GM10266 (cell line): ENCODE results near the gene ASXL1.

Experiments used
- DNase-seq: peaks from one replicate; pipeline ENCODE4 v3.0.0; 2012; ENCODE audit errors: extremely low spot score
- CTCF ChIP-seq: IDR thresholded peaks from 2 replicates; pipeline ENCODE4 v1.5.1; 2012; ENCODE audit warnings: mild to moderate bottlenecking, low read depth; ENCODE audit not compliant: control insufficient read depth, insufficient read depth; ENCODE audit errors: missing control alignments

ASXL1 gene

GRCh38 chr20:32436968-32437367 is 78.8 kb downstream of the ASXL1 start:
- TF ChIP-seq CTCF = no peak
- DNase-seq = no peak

- DNase-seq = no peak
- peak; percentile 17 for TF ChIP-seq CTCF
Measured at GRCh38 chr20:32437391-32438074, 79.4 kb downstream of the ASXL1 start.

GRCh38 chr20:32438331-32438858 is 80.3 kb downstream of the ASXL1 start:
- TF ChIP-seq CTCF = no peak

GRCh38 chr20:32439132-32439829 is 81.2 kb downstream of the ASXL1 start:
- no peak for TF ChIP-seq CTCF
- DNase-seq = no peak

More at GRCh38 chr20:32438331-32438858, 80.3 kb downstream of the ASXL1 start:
- DNase-seq = no peak

- no peak for TF ChIP-seq CTCF
- DNase-seq = no peak
Measured at GRCh38 chr20:32440069-32440757, 82.1 kb downstream of the ASXL1 start.

- no peak for TF ChIP-seq CTCF
- no peak for DNase-seq
Measured at GRCh38 chr20:32440758-32441078, 82.6 kb downstream of the ASXL1 start.

- no peak for TF ChIP-seq CTCF
Measured at GRCh38 chr20:32441638-32442037, 83.5 kb downstream of the ASXL1 start.

More at GRCh38 chr20:32441638-32442037, 83.5 kb downstream of the ASXL1 start:
- DNase-seq = no peak
